HS-5 (cell line): Measurements from ENCODE around the gene EMSY.

Experiments
- DNase-seq: peaks from one replicate; pipeline ENCODE4 v3.0.0-alpha.2; 2012; ENCODE audit warnings: low read depth

EMSY gene

GRCh38 chr11:76455331-76455730 lies 10.5 kb downstream of the EMSY start:
- DNase-seq: no peak

- DNase-seq: no peak
These were observed 11.1 kb downstream of the EMSY start for GRCh38 chr11:76455931-76456330.

- DNase-seq: no peak
These were observed 11.8 kb downstream of the EMSY start for GRCh38 chr11:76456571-76456970.

- DNase-seq: no peak
These were observed 14.5 kb downstream of the EMSY start for GRCh38 chr11:76459299-76459698.

- no peak for DNase-seq
These were observed 15.0 kb downstream of the EMSY start for GRCh38 chr11:76459846-76460245.

DNA sequence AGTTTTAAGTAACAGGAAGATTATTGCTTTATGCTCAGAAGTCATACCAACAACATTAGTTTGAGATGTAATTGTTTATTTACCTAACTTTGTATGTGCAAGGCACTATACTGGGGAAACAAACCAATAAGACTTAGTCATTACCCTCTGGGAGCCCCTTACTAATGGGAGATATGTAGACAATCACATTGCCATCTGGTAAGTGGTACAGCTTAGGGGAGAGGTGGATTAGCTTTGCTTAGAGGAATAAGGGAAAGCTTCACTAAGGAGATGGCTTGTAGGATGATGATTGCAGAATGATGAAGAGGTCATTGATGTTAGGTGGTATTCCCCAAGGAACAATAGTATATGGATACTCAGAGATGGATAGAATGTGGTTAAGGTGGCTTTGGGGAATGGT lies 17.5 kb downstream of the EMSY start:
- DNase-seq: no peak

GRCh38 chr11:76465701-76466100 lies 20.9 kb downstream of the EMSY start:
- no peak for DNase-seq

DNA sequence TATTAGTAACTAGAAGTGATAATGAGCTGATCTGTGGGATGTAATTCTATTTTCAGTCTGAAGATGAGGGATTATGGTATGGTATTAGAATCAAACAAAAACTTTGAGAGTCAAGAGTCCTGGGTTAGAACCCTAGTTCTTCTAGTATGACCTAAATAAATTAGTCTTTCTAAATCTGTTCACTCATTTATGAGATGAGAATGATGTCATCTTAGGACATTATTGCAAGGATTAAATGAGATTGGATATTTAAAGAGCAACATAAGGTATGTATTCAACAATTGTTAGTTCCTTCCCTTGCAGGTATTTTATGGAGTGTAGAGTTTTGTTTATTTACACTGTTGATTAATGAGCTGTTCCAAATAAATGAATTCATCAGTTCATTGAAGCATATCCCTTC lies 21.8 kb downstream of the EMSY start:
- no peak for DNase-seq

- DNase-seq: no peak
These were observed 24.3 kb downstream of the EMSY start for GRCh38 chr11:76469141-76469540.

GRCh38 chr11:76471382-76471781 lies 26.6 kb downstream of the EMSY start:
- DNase-seq: no peak

- no peak for DNase-seq
These were observed 35.4 kb downstream of the EMSY start for GRCh38 chr11:76480241-76480640.

- DNase-seq: no peak
These were observed 46.8 kb downstream of the EMSY start for GRCh38 chr11:76491644-76492043.

- no peak for DNase-seq
These were observed 48.2 kb downstream of the EMSY start for GRCh38 chr11:76493040-76493439.

DNA sequence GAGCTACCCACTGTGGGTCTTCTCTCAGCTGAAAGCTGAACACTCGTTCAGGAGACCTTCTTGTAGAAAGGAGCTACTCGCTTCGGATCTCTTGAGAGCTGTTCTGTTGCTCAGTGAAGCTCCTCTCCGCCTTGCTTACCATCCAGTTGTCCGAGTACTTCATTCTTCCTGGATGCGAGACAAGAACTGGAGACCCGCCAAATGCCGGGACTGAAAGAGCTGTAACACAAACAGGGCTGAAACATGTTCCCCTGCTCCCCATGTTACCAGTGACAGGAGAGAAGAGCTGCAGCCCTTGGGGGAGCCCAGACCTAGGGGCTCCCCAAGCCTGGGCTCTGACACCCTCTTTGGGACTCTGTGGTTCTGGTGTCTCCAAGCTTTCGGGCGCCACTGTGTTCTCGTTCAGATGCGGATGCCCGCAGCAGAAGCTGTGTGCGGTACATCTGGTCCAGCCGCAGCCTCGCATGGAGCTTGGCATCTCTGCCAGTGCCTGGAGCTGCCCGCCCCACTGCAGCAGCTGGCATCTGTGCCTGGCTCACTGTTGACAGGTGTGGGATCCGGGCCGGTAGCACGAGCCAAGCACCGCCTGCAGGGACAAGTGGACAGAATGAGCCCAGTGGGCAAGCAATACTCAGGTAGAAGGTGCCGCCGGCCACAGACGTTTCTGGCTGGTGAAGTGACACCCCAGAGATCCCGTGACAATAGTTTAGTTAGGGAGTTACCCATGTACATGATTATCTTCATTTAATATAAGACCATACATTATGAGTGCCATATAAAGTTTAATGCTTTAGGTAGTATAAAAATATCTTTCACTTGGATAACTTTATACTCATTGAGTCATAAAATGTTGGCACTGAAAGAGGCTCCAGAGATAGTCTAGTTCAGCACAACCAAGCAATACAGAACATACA lies 49.1 kb downstream of the EMSY start:
- no peak for DNase-seq

DNA sequence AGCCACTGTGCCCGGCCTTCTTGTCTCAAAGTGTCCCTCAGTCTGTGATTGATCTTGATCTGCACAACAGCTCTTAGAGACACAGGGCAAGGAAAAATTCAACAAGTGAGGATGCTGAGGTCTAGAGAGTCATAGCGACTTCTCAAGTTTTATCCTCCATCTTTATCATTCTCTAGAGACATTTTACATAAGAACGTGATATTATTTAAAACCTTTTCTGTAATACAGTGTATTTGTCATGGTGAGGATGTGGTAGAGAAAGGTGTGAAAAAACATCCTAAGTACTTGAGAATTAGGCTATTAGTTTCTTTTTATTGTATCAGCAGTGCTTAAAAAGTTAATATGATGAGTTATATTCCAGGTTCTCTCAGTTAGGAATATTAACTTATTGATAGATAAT lies 50.2 kb downstream of the EMSY start:
- DNase-seq: no peak

- DNase-seq: no peak
These were observed 51.4 kb downstream of the EMSY start for GRCh38 chr11:76496174-76496573.

DNA sequence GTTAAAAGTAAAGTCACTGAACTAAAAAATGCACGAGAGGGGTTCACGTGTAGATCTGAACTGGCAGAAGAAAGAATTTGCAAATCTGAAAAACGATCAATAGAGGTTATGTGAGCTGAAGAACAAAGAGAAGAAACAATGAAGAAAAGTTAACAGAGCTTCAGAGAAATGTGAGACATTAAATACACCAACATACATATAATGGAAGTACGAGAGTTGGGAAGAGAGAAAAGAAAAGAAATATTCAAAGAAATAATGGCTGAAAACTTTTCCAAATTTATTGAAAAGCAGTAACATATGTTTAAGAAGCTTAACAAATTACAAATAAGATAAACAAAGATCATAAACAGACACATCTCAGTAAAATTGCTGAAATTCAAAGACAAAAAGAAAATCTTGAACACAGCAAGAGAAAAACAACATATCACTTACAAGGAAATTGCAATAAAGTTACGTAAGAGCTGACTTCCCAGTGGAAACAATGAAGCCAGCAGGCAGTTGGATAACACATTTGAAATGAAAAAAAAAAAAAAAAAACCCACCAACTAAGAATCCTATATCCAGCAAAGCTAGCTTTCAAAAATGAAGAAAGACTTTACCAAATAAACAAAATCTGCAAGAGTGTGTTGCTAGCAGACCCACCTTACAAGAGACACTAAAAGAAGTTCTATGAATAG lies 56.8 kb downstream of the EMSY start:
- no peak for DNase-seq

DNA sequence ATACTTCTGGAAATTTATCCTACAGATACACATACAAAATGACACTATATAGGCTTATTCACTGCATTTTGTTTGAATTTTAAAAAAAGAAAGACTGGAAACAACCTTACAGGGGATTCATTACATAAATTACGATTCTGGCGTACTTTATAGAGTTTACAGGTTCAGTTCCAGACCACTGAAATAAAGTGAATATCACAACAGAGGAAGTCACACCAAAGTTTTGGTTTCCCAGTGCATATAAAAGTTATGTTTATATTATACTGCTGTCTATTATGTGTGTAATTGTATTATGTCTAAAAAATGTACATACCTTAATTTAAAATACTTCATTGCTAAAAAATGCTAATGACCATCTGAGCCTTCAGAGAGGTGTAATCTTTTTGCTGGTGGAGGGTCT lies 62.0 kb downstream of the EMSY start:
- no peak for DNase-seq

- DNase-seq: no peak
These were observed 65.5 kb downstream of the EMSY start for GRCh38 chr11:76510060-76511047.

DNA sequence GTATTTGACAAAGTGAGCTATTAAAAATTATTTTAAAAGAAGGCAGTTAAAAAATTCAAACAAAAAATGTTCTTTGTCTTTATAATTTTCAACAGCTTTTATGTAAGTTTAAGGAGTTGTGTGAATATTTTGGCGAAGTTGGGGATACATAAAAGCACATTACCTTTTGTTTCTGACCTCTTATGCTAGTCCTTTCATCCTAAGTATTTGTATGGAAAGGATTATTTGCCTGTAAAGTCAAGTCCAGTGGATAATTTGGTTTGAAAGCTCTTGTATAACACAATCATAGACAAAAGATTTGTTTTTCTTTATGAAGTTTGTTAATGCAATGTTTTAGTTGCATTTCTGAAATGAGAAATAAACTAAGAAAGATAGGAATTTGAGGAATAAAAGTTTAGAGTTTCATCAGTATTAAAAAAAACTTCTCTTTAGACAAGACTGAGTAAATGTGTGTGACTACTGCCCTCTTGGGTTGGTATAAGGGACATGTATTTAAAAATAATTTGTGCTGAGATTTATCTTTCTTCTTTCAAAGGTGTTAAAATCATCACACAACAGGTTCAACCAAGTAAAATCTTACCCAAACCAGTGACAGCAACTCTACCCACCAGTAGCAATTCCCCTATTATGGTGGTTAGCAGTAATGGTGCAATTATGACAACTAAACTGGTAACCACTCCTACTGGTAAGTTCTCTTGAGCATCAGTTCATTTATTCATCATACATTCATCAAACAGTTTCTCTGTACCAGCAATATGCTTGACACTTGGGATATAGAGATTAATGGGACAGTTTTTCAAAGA lies 68.2 kb downstream of the EMSY start:
- DNase-seq: peak; percentile 9

GRCh38 chr11:76513654-76514034 lies 68.8 kb downstream of the EMSY start:
- DNase-seq: no peak
